ENCODE data around the gene RELA. TPM values are rescaled to one million over a fixed set of nuclear protein-coding genes. Genes with fewer than 3 reads are reported as not detected.

Gene RELA
- total RNA-seq, 1 experiment from 2014 or later = 83.0 TPM

DNA sequence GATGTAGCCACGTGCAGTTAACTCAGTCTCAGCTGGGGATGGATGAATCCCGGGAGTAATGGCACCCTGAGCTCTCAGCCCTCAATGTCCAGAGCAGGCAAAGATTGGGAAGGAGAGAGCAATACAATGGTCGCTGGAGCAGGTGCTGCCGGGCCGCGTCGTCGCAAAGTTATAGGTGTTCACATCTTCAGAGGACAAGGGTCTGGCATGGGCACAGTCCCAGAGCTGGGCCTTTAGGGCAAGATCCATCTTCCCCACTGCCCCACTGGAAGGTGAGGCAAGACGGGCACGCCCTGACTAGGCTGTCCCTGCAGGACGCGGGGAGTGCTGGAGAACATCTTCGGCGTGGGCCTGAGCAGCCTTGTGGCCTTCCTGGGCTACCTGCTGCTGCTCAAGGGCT is 39.5 kb downstream of the RELA start:
- BruUV-seq (replicated peaks) = no TSS peak
- H3K36me3 Mint-ChIP-seq (ENCODE audit: insufficient read depth, unreplicated experiment) = peaks cover 40% of the 10 kb centered on the region
- intact Hi-C loops (cut with micrococcal nuclease) = no loop called here
- no peaks in the 10 kb centered on the region for H3K9me3 Mint-ChIP-seq (ENCODE audit: unreplicated experiment)
- POLR2A ChIA-PET = interaction anchor here (0.6 to 1.6 kb wide), 5 partner anchors 10 to 349 kb away, joined by 3 to 7 read pairs (median 3); partner anchors contain the start of genes RELA and SIPA1
- TF ChIP-seq, protein P1, sequence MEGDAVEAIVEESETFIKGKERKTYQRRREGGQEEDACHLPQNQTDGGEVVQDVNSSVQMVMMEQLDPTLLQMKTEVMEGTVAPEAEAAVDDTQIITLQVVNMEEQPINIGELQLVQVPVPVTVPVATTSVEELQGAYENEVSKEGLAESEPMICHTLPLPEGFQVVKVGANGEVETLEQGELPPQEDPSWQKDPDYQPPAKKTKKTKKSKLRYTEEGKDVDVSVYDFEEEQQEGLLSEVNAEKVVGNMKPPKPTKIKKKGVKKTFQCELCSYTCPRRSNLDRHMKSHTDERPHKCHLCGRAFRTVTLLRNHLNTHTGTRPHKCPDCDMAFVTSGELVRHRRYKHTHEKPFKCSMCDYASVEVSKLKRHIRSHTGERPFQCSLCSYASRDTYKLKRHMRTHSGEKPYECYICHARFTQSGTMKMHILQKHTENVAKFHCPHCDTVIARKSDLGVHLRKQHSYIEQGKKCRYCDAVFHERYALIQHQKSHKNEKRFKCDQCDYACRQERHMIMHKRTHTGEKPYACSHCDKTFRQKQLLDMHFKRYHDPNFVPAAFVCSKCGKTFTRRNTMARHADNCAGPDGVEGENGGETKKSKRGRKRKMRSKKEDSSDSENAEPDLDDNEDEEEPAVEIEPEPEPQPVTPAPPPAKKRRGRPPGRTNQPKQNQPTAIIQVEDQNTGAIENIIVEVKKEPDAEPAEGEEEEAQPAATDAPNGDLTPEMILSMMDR (IDR thresholded peaks at IDR 0.05; ENCODE audit: unreplicated experiment) = no peak
- H3K4me1 Mint-ChIP-seq (ENCODE audit: insufficient read depth, unreplicated experiment) = no peaks in the 10 kb centered on the region
- H3K27me3 Mint-ChIP-seq (ENCODE audit: insufficient read depth, unreplicated experiment) = no peaks in the 10 kb centered on the region
- H3K4me3 Mint-ChIP-seq (ENCODE audit: unreplicated experiment) = no peak overlapping the region
- DNase-seq (ENCODE audit: unreplicated experiment) = no peak
- CTCF ChIA-PET = interaction anchor here (0.6 to 1.2 kb wide), 3 partner anchors 20 to 28 kb away, joined by 3 read pairs; no protein-coding TSS in a partner anchor
- no peak overlapping the region for H3K27ac Mint-ChIP-seq (ENCODE audit: low read depth, unreplicated experiment)

DNA sequence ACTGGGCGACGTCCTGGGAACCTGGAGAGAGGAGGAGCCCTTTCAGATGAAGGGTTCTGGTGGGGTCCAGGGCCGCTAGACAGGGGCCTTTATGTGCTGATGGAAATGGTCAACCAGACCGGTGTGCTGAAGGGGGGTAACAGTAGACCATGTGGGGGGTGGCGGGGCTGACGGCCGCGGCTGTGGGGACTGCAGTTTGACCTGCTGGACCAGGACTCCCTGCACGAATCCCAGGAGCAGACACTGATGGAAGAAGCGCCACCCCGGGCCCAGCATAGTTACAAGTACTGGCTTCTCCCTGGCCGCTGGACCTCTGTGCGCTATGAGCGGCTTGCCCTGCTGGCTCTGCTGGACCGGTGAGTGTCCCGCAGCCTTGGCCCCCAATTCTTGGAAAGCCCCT is 40.7 kb downstream of the RELA start:
- intact Hi-C loops (cut with micrococcal nuclease) = no loop called here
- H3K36me3 Mint-ChIP-seq (ENCODE audit: insufficient read depth, unreplicated experiment) = peaks cover 40% of the 10 kb centered on the region
- ChIA-PET CTCF (no interaction called here), POLR2A (interaction anchor here (1.0 to 1.6 kb wide), 2 partner anchors 11 to 41 kb away, joined by 3 to 7 read pairs; partner anchors contain the start of gene RELA)
- no peaks in the 10 kb centered on the region for H3K27me3 Mint-ChIP-seq (ENCODE audit: insufficient read depth, unreplicated experiment)
- H3K4me1 Mint-ChIP-seq (ENCODE audit: insufficient read depth, unreplicated experiment) = no peaks in the 10 kb centered on the region
- TF ChIP-seq, protein P1 (IDR thresholded peaks at IDR 0.05; ENCODE audit: unreplicated experiment) = no peak
- no peaks in the 10 kb centered on the region for H3K9me3 Mint-ChIP-seq (ENCODE audit: unreplicated experiment)
- no peak for DNase-seq (ENCODE audit: unreplicated experiment)
- H3K27ac Mint-ChIP-seq (ENCODE audit: low read depth, unreplicated experiment) = no peak overlapping the region
- no peak overlapping the region for H3K4me3 Mint-ChIP-seq (ENCODE audit: unreplicated experiment)
- no TSS peak for BruUV-seq (replicated peaks)

- CTCF ChIA-PET = no interaction called here
These were observed 41.3 kb downstream of the RELA start for GRCh38 chr11:65621460-65621859.

DNA sequence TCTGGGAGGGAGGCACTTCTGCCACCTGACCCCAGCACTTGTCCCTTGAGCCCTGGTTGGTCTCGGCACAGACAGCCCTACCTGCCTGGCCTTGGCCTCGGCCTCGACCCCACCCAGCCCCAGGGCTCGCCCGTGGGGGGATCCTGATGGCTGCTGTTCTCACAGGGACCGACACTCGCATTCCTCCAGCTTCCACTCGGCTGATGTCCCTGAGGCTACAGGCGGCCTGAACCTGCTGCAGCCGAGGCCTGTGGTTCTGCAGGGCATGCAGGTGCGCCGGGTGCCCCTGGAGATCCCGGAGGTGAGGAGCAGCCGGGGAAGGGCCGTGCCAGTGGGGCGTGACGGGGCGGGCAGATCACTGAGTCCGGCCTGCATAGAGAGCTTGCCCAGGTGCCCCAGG is 42.0 kb downstream of the RELA start:
- H3K27me3 Mint-ChIP-seq (ENCODE audit: insufficient read depth, unreplicated experiment) = no peaks in the 10 kb centered on the region
- peaks cover 46% of the 10 kb centered on the region for H3K36me3 Mint-ChIP-seq (ENCODE audit: insufficient read depth, unreplicated experiment)
- no peak for DNase-seq (ENCODE audit: unreplicated experiment)
- intact Hi-C loops (cut with micrococcal nuclease) = no loop called here
- no TSS peak for BruUV-seq (replicated peaks)
- CTCF ChIA-PET = no interaction called here
- POLR2A ChIA-PET = interaction anchor here (0.6 kb wide), 1 partner anchor 19 kb away, joined by 3 read pairs; no protein-coding TSS in a partner anchor
- H3K9me3 Mint-ChIP-seq (ENCODE audit: unreplicated experiment) = no peaks in the 10 kb centered on the region
- H3K4me1 Mint-ChIP-seq (ENCODE audit: insufficient read depth, unreplicated experiment) = peaks cover 9% of the 10 kb centered on the region
- no peak overlapping the region for H3K27ac Mint-ChIP-seq (ENCODE audit: low read depth, unreplicated experiment)
- H3K4me3 Mint-ChIP-seq (ENCODE audit: unreplicated experiment) = no peak overlapping the region
- TF ChIP-seq, protein P1 (IDR thresholded peaks at IDR 0.05; ENCODE audit: unreplicated experiment) = no peak

More at GRCh38 chr11:65621460-65621859, 41.3 kb downstream of the RELA start:
- H3K36me3 Mint-ChIP-seq (ENCODE audit: insufficient read depth, unreplicated experiment) = peaks cover 45% of the 10 kb centered on the region
- TF ChIP-seq, protein P1 (IDR thresholded peaks at IDR 0.05; ENCODE audit: unreplicated experiment) = no peak
- no peak overlapping the region for H3K27ac Mint-ChIP-seq (ENCODE audit: low read depth, unreplicated experiment)
- no peak overlapping the region for H3K4me3 Mint-ChIP-seq (ENCODE audit: unreplicated experiment)
- no peaks in the 10 kb centered on the region for H3K9me3 Mint-ChIP-seq (ENCODE audit: unreplicated experiment)
- POLR2A ChIA-PET = interaction anchor here (1.0 kb wide), 1 partner anchor 12 kb away, joined by 3 read pairs; no protein-coding TSS in a partner anchor
- H3K27me3 Mint-ChIP-seq (ENCODE audit: insufficient read depth, unreplicated experiment) = no peaks in the 10 kb centered on the region
- no TSS peak for BruUV-seq (replicated peaks)
- intact Hi-C loops (cut with micrococcal nuclease) = no loop called here
- H3K4me1 Mint-ChIP-seq (ENCODE audit: insufficient read depth, unreplicated experiment) = peaks cover 5% of the 10 kb centered on the region
- DNase-seq (ENCODE audit: unreplicated experiment) = no peak

All from MCF 10A (cell line).